ENCODE results near the gene RASSF1. TPM values are rescaled to one million over a fixed set of nuclear protein-coding genes. Genes with fewer than 3 reads are reported as not detected.
"Not testable (repeated sequence)": the region's sequence is repeated elsewhere in the genome, so short reads cannot be mapped to it uniquely, and the experiment has no call there.

RASSF1 gene
- total and polyA plus RNA-seq, 8 donors, result 10.3 to 29.5 (median 14.2) TPM

GRCh38 chr3:50289130-50289529, 51.5 kb downstream of the RASSF1 start:
- peak in 2 of 6 donors; percentile 36 to 55 for DNase-seq

DNA sequence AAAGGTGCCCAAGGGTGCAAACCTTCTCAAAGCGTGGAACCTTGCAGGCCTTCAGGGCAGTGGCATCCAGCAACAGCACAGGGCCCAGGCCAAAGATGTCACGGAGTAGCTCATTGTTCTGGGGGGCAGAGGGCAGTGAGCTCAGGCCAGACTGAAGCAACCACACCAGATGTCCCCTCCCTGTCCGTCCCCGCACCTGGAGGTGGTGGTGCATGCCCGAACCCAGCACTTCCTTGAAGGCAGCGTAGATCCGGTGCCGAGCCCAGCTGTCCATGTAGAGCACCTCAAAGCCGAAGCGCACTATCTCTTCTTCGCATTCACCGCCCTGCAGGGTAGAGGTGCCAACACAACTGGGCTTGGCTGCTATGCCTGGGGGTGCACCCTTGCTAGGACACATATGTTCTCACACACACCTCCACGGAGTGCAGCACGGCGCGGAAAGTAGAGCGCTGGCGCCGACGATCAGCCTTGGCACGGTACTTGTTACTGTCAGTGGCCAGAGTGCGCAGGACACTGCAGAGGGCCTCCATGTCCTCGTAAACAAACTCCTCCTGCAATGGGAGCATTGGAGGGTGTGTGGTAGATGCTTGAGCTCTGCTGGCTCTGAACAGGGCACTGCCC, 52.1 kb downstream of the RASSF1 start:
- FAIRE-seq, result no peak
- H3K36me3 ChIP-seq, result peaks cover 0 to 29% (median 18%) of the 10 kb centered on the region in 3 donors
- H3K4me1 ChIP-seq, result peaks cover 9 to 13% (median 9%) of the 10 kb centered on the region in 3 donors
- H3K27ac ChIP-seq, result no peak overlapping the region
- no peak for ATAC-seq
- no peak for TF ChIP-seq CTCF (IDR thresholded peaks at IDR 0.05)
- DNase-seq, result peak in 4 of 6 donors; percentile 25 to 71 (median 42)
- H3K4me3 ChIP-seq, result no peak overlapping the region
- H3K27me3 ChIP-seq, result no peaks in the 10 kb centered on the region
- 91 to 93% methylated on average over 23 of the region's 23 CpGs for WGBS, 2 donors
- no peaks in the 10 kb centered on the region for H3K9me3 ChIP-seq
- intact Hi-C loops (cut with DNase I), result no loop called here

More at GRCh38 chr3:50289130-50289529, 51.5 kb downstream of the RASSF1 start:
- TF ChIP-seq CTCF (IDR thresholded peaks at IDR 0.05), result no peak
- peaks cover 0 to 29% (median 18%) of the 10 kb centered on the region in 3 donors for H3K36me3 ChIP-seq
- ATAC-seq (no peak), FAIRE-seq (no peak)
- H3K27me3 ChIP-seq, result no peaks in the 10 kb centered on the region
- H3K4me3 ChIP-seq, result no peak overlapping the region
- intact Hi-C loops (cut with DNase I), result no loop called here
- WGBS, 2 donors, result 93 to 96% methylated on average over 6 of the region's 6 CpGs
- no peaks in the 10 kb centered on the region for H3K9me3 ChIP-seq
- H3K27ac ChIP-seq, result no peak overlapping the region
- H3K4me1 ChIP-seq, result peaks cover 9 to 13% (median 10%) of the 10 kb centered on the region in 3 donors

DNA sequence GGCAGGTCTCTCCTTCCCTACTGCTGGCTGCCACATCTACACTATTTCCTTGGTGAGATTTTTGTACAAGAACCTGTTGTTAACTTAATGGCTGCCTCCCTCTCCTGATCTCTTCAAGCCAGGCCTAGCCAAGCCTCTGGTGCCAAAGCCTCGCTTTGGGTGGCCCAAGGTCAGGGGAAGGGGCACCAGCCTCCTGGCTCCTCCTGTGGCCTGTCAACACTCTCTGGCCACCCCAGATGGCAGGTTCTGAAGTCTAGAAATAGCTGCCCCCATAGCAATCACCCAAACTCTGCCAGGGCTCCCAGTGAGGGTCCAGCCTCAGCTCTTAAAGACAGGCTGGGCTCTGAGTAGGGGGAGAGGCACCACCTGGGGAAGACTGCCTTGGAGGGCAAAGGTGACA, 53.4 kb downstream of the RASSF1 start:
- TF ChIP-seq CTCF (IDR thresholded peaks at IDR 0.05), result no peak
- Histone ChIP-seq H3K27ac (no peak overlapping the region), H3K27me3 (no peaks in the 10 kb centered on the region), H3K36me3 (peaks cover 0 to 29% (median 18%) of the 10 kb centered on the region in 3 donors), H3K4me3 (no peak overlapping the region), H3K4me1 (peaks cover 0 to 6% (median 0%) of the 10 kb centered on the region in 3 donors), H3K9me3 (no peaks in the 10 kb centered on the region)
- DNase-seq (no peak), ATAC-seq (no peak), FAIRE-seq (no peak)
- intact Hi-C loops (cut with DNase I), result no loop called here
- 75 to 83% methylated on average over 1 of the region's 1 CpG for WGBS, 2 donors

DNA sequence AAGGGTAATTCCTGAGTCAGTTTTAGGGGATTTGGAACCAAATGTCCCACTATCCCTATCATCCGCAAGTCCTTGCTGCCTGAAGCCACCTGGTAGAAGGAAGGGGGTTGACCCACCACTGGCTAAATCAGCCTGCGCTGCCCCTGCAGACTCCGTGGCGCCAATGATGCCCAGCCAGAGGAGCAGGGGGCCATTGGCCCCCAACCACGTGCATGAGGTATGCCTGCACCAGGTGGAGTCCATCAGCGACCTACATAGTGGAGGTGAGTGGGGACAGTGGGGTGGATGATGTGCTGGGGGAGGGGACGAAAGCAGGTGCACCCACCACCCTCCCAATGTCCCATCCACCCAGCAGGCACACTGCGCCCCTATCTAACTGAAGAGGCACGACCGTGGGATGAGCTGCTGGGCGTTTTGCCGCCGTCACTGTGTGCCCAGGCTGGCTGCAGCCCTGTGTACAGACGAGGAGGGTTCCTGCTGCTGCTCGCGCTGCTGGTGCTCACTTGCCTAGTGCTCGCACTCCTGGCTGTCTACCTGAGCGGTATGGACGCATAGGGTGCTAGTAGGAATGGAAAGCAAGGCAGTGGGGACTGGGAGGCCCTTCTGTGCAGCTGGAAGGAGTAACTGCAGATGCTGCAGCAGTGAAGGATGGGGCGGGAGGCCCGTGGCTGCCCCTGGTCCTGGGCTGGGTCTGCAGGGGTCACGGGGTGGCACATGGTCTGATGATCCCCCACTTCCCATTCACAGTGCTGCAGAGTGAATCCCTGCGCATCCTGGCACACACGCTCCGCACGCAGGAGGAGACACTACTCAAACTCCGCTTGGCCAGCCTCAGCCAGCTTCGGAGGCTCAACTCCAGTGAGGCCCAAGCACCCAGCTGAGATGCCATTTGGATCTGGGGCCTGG, 54.1 kb downstream of the RASSF1 start:
- H3K4me1 ChIP-seq, result peaks cover 0 to 6% (median 0%) of the 10 kb centered on the region in 3 donors
- intact Hi-C loops (cut with DNase I), result no loop called here
- H3K36me3 ChIP-seq, result peaks cover 0 to 29% (median 18%) of the 10 kb centered on the region in 3 donors
- ATAC-seq, result no peak
- no peak for FAIRE-seq
- H3K27me3 ChIP-seq, result no peaks in the 10 kb centered on the region
- WGBS, 2 donors, result 89 to 91% methylated on average over 26 to 28 of the region's 28 CpGs
- no peak overlapping the region for H3K4me3 ChIP-seq
- TF ChIP-seq CTCF (IDR thresholded peaks at IDR 0.05), result no peak
- H3K9me3 ChIP-seq, result no peaks in the 10 kb centered on the region
- H3K27ac ChIP-seq, result no peak overlapping the region
- DNase-seq, result peak in 2 of 6 donors; percentile 28 to 42

GRCh38 chr3:50284121-50284520, 56.5 kb downstream of the RASSF1 start:
- H3K9me3 ChIP-seq; ATAC-seq; H3K27me3 ChIP-seq; DNase-seq; H3K4me3 ChIP-seq; H3K4me1 ChIP-seq; FAIRE-seq; H3K27ac ChIP-seq; intact Hi-C loops (cut with DNase I): not testable (repeated sequence)
- peaks cover 0 to 19% (median 11%) of the 10 kb centered on the region in 3 donors for H3K36me3 ChIP-seq
- 86 to 89% methylated on average over 6 of the region's 6 CpGs for WGBS, 2 donors

Other genes with a start within 250 kb of the RASSF1 start
- gene SEMA3F, start 185.5 kb downstream of the RASSF1 start, total RNA-seq, result 1 to 10 TPM; 1.4 to 7.7 (median 2.9) TPM
- gene SEMA3F, start 185.5 kb downstream of the RASSF1 start, polyA plus RNA-seq, result 1 to 10 TPM; 7.1 to 8.8 TPM
- not detected for gene GNAT1, start 149.2 kb downstream of the RASSF1 start, total RNA-seq
- not detected for gene GNAT1, start 149.2 kb downstream of the RASSF1 start, polyA plus RNA-seq
- 10 to 100 TPM; 21.2 to 57.9 (median 38.6) TPM for gene SLC38A3, start 135.6 kb downstream of the RASSF1 start, total RNA-seq
- gene SLC38A3, start 135.6 kb downstream of the RASSF1 start, polyA plus RNA-seq, result 10 to 100 TPM; 35.2 to 40.8 TPM
- gene GNAI2, start 104.6 kb downstream of the RASSF1 start, total RNA-seq, result 100 to 1,000 TPM in 1 of 6 donors, 10 to 100 TPM in 5; 26.9 to 104 (median 42.9) TPM
- 10 to 100 TPM; 54.1 to 97.6 TPM for gene GNAI2, start 104.6 kb downstream of the RASSF1 start, polyA plus RNA-seq
- 10 to 100 TPM; 27.5 to 53.5 (median 33.2) TPM for gene SEMA3B, start 71.7 kb downstream of the RASSF1 start, total RNA-seq
- 100 to 1,000 TPM; 118 to 223 TPM for gene SEMA3B, start 71.7 kb downstream of the RASSF1 start, polyA plus RNA-seq
- gene LSMEM2, start 61.7 kb downstream of the RASSF1 start, total RNA-seq, result under 1 TPM in 1 of 6 donors, not detected in 5; 0.12 TPM
- 1 to 10 TPM in 1 of 2 donors, under 1 TPM in 1; 0.15 to 2.1 TPM for gene LSMEM2, start 61.7 kb downstream of the RASSF1 start, polyA plus RNA-seq
- gene IFRD2, start 48.4 kb downstream of the RASSF1 start, total RNA-seq, result 10 to 100 TPM; 47.1 to 81.6 (median 55.1) TPM
- gene IFRD2, start 48.4 kb downstream of the RASSF1 start, polyA plus RNA-seq, result 100 to 1,000 TPM; 101 to 117 TPM
- 1 to 10 TPM in 1 of 6 donors, under 1 TPM in 5; 0.46 to 1.3 (median 0.65) TPM for gene HYAL3, start 41.4 kb downstream of the RASSF1 start, total RNA-seq
- 1 to 10 TPM; 1.6 to 2.1 TPM for gene HYAL3, start 41.4 kb downstream of the RASSF1 start, polyA plus RNA-seq
- gene NAA80, start 41.4 kb downstream of the RASSF1 start, total RNA-seq, result 1 to 10 TPM; 2.6 to 6.6 (median 5.0) TPM
- 10 to 100 TPM; 13.0 to 15.6 TPM for gene NAA80, start 41.4 kb downstream of the RASSF1 start, polyA plus RNA-seq
- 1 to 10 TPM; 3.1 to 7.1 (median 5.7) TPM for gene HYAL1, start 37.3 kb downstream of the RASSF1 start, total RNA-seq
- gene HYAL1, start 37.3 kb downstream of the RASSF1 start, polyA plus RNA-seq, result 10 to 100 TPM in 1 of 2 donors, 1 to 10 TPM in 1; 8.2 to 11.7 TPM
- gene HYAL2, start 18.1 kb downstream of the RASSF1 start, total RNA-seq, result 10 to 100 TPM in 4 of 6 donors, 1 to 10 TPM in 2; 6.3 to 22.1 (median 13.3) TPM
- gene HYAL2, start 18.1 kb downstream of the RASSF1 start, polyA plus RNA-seq, result 10 to 100 TPM; 28.4 to 39.5 TPM
- 10 to 100 TPM; 10.2 to 18.7 (median 16.1) TPM for gene TUSC2, start 12.6 kb downstream of the RASSF1 start, total RNA-seq
- gene TUSC2, start 12.6 kb downstream of the RASSF1 start, polyA plus RNA-seq, result 10 to 100 TPM; 20.8 to 21.8 TPM
- gene ZMYND10, start 4.9 kb upstream of the RASSF1 start, total RNA-seq, result 1 to 10 TPM in 3 of 6 donors, under 1 TPM in 3; 0.35 to 1.3 (median 1.1) TPM
- gene ZMYND10, start 4.9 kb upstream of the RASSF1 start, polyA plus RNA-seq, result 1 to 10 TPM; 5.1 to 8.3 TPM
- 10 to 100 TPM; 17.1 to 29.2 (median 18.6) TPM for gene NPRL2, start 9.9 kb upstream of the RASSF1 start, total RNA-seq
- 10 to 100 TPM; 40.9 to 41.8 TPM for gene NPRL2, start 9.9 kb upstream of the RASSF1 start, polyA plus RNA-seq
- 10 to 100 TPM in 4 of 6 donors, 1 to 10 TPM in 2; 8.6 to 14.2 (median 12.8) TPM for gene CYB561D2, start 10.0 kb upstream of the RASSF1 start, total RNA-seq
- gene CYB561D2, start 10.0 kb upstream of the RASSF1 start, polyA plus RNA-seq, result 10 to 100 TPM; 15.3 to 30.4 TPM
- gene TMEM115, start 18.7 kb upstream of the RASSF1 start, total RNA-seq, result 10 to 100 TPM; 13.8 to 22.3 (median 16.1) TPM
- gene TMEM115, start 18.7 kb upstream of the RASSF1 start, polyA plus RNA-seq, result 10 to 100 TPM; 25.0 to 29.2 TPM
- 1 to 10 TPM; 1.1 to 4.6 (median 2.2) TPM for gene CACNA2D2, start 162.8 kb upstream of the RASSF1 start, total RNA-seq
- gene CACNA2D2, start 162.8 kb upstream of the RASSF1 start, polyA plus RNA-seq, result 10 to 100 TPM in 1 of 2 donors, 1 to 10 TPM in 1; 5.7 to 19.5 TPM
- gene C3orf18, start 226.9 kb upstream of the RASSF1 start, total RNA-seq, result 1 to 10 TPM; 3.2 to 5.6 (median 4.5) TPM
- 1 to 10 TPM; 5.3 to 8.9 TPM for gene C3orf18, start 226.9 kb upstream of the RASSF1 start, polyA plus RNA-seq
- 10 to 100 TPM in 5 of 6 donors, 1 to 10 TPM in 1; 9.6 to 20.2 (median 11.8) TPM for gene HEMK1, start 228.7 kb upstream of the RASSF1 start, total RNA-seq
- 10 to 100 TPM; 20.4 to 21.8 TPM for gene HEMK1, start 228.7 kb upstream of the RASSF1 start, polyA plus RNA-seq

Data from pancreas (tissue), 10 donors.